NCI-H1436 (cell line): ENCODE results near the gene OSCP1.
"Not testable (repeated sequence)": the region's sequence is repeated elsewhere in the genome, so short reads cannot be mapped to it uniquely, and the experiment has no call there.

Source experiments
- DNase-seq: peaks from one replicate; lab custom pipeline; 2025; lab: John Stamatoyannopoulos, UW

OSCP1 gene

DNA sequence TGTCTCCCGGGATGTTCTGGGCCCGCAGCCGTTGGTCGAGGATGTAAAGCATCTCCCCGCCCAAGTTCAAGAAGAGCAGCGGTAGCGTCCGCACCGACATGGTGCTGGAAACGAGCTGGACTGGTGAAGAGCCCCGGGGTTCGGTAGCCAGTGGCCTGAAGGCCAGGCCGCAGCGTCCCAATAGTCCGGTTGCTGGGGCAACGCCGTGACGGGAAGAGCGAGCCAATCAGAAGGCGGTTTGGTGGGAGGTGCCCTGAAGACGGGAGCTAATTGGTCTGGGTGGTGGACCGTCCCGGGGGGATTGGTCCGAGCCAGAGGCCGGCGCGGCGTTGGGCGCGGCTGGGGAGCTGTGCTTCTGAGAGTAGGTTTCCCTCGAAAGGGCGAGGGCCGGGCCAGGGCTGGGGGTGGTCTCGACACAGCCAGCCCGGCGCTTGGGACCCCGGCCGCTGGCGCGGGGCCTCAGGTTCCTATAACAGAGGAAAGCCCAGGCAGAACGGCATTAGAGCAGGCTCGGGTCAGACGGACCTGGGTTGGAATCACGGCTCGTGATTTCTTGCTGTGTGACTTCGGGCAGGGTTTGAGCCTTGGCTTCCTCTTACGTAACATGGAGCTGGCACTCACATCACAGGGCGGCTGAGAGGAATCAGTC, at the start of gene OSCP1:
TSS of gene OSCP1 (minus strand) at position 182 of the 649 bp plus-strand sequence. CDS start at position 100, 82 bp downstream.
- DNase-seq: peak; percentile 94

GRCh38 chr1:36497207-36497606, 47.0 kb upstream of the OSCP1 start:
- DNase-seq: no peak

DNA sequence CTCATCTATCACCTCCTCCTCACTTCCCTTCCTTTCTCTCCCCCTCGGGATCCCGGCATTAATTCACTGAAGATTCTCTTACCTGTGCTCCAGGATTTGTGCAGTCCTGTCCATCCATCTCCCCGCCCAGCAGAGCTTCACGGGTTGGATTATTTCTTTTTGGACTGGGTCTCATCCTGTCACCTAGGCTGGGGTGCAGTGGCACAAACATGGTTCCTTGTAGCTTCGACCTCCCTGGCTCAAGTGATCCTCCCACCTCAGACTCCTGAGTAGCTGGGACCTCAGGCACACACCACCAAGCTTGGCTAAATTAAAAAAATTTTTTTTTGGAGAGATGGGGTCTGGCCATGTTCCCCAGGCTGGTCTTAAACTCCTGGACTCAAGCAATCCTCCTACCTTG, 44.7 kb upstream of the OSCP1 start:
- DNase-seq: no peak

DNA sequence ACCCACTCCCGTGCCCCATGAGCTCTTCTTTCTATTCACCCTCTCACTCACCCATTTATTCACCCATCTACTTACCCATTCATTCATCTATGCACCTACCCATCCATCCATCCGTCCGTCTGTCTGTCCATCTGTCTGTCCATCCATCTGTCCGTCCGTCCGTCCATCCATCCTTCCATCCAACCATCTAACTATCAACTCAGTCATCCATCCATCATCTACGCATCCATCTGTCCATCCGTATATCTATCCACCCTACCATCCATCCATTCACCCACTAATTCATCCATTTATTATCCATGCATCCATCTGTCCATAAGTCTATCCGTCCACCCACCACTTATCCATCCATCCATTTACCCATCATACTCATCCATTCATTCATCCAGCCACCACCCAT, 43.3 kb upstream of the OSCP1 start:
- DNase-seq: no peak

DNA sequence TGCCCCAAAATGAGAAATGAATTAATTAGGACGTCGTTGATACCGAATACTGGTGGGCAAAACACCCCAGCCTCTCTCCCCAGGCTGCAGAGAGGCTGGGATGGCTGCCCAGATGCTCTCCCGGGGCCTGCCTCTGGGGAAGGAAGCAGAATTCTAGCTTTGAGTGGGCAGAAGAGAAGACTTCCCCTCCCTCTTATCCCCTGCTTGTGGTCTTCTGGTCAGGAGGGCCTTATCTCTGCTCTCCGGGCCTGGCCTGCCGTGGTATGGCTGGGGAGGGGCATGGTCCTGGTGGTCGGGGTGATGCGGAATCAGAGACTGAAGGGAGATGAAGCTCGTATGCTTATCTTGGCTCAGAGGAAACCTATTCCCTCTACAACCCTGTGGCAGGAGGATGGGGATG, 42.2 kb upstream of the OSCP1 start:
- DNase-seq: no peak

GRCh38 chr1:36489258-36490051, 39.2 kb upstream of the OSCP1 start:
- DNase-seq: not testable (repeated sequence)

DNA sequence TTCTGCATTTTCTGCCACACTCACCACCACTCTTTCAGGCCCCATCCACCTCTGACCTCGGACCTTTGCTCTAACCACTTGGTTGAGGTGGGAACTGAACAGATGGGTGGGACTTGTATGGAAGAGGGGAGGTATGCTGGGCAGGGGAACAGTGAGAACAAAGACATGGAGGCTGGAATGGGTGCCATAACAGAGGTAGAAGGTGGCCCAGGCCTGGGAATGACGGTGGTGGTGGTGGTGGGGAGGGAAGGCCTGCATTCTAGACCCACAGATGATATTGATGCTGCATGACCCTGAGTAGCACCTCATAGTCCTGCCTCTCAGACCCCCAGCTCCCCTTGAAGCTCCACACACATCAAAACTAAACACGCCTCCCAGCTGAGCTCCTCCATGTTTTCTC, 37.7 kb upstream of the OSCP1 start:
- DNase-seq: no peak

GRCh38 chr1:36487336-36487725, 37.1 kb upstream of the OSCP1 start:
- DNase-seq: not testable (repeated sequence)

GRCh38 chr1:36486439-36487335, 36.4 kb upstream of the OSCP1 start:
- no peak for DNase-seq

- DNase-seq: no peak
Observed at GRCh38 chr1:36486093-36486438, 35.8 kb upstream of the OSCP1 start.

DNA sequence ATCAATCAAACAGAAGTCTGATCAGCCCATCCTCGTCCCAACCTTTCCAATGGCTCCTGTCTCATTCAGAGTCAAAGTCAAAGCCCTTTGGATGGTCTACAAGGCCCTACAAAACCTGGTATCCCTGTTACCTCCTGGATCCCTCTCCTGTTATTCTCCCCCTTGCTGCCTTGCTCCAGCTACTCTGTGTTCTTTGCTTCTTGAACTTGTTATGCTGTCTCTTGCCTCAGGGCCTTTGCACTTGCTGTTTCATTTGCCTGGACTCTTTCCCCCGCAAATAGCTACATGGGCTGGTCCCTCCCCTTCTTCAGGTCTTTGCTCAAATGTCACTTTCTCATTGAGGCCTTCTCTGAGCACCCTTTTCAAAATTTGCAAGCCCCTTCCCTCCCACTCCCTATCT, 33.8 kb upstream of the OSCP1 start:
- no peak for DNase-seq

GRCh38 chr1:36482724-36483388, 32.6 kb upstream of the OSCP1 start, which contains the start of gene CSF3R:
Gene CSF3R (minus strand): TSS chr1:36482913. CDS start chr1:36479496, 3,417 bp downstream.
- DNase-seq: no peak

GRCh38 chr1:36481771-36482723, 31.8 kb upstream of the OSCP1 start:
- DNase-seq: no peak

- DNase-seq: no peak
Observed at GRCh38 chr1:36481091-36481490, 30.8 kb upstream of the OSCP1 start.

DNA sequence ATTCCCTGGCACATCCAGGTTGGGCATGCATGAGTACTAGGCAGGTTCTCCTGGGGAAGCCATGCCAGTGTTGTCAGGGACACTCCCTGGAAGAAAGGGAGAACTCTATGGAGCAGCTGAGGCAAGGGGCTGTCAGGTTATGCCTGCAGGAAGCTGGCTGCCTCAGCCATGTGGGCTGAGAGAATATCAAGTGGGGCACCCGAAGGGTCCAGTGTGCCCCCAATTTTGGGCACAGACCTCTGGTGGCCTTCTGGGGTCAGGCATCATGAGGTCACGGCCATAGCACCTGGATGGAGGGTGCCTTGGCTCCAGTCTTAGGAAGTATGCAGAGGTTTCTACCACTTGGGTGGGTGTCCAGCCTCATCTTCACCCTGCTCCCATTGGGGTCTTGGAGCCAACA, 29.9 kb upstream of the OSCP1 start:
- no peak for DNase-seq

DNA sequence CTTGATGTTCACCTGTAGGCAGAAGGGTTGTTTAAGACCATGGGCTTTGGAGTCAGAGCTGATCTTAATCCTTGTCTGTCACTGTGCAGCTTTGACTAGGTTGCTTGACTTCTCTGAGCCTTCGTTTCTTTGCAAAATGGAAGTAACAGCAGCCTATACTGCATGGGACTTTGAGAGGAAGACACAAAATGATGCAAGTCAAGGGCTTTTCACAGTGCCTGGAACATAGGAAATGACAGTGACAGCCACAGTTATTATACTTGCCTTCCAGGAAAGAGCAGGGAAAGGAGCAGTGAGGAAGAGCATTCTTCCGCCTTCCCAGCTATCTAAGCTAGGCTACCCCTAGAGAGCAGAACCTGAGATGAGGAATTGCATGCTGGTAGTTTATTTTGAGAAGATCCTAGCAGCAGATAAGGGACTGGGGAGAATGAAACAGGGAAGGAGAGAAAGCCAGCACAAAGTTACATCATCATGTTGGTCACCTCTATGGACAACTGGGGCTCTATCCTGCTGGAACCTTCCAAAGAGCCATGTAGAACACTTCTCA, 29.3 kb upstream of the OSCP1 start:
- DNase-seq: no peak

GRCh38 chr1:36477615-36478014, 27.4 kb upstream of the OSCP1 start:
- not testable (repeated sequence) for DNase-seq

DNA sequence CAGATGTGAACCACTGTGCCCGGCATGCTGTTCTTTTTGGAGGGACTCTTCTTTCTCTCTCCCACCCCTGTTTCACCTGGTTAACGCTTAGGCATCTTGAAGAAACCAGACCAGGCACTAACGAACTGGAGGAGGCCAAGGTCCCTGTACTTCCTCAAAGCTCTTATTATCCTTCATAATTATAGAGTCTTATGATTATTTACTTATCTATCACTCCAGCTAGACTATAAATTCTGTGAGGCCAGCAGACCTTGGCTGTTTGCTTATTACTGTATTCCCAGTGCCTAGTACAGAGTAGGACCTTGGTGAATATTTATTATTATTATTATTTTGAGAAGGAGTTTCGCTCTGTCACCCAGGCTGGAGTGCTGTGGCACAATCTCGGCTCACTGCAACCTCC, 26.7 kb upstream of the OSCP1 start:
- no peak for DNase-seq

DNA sequence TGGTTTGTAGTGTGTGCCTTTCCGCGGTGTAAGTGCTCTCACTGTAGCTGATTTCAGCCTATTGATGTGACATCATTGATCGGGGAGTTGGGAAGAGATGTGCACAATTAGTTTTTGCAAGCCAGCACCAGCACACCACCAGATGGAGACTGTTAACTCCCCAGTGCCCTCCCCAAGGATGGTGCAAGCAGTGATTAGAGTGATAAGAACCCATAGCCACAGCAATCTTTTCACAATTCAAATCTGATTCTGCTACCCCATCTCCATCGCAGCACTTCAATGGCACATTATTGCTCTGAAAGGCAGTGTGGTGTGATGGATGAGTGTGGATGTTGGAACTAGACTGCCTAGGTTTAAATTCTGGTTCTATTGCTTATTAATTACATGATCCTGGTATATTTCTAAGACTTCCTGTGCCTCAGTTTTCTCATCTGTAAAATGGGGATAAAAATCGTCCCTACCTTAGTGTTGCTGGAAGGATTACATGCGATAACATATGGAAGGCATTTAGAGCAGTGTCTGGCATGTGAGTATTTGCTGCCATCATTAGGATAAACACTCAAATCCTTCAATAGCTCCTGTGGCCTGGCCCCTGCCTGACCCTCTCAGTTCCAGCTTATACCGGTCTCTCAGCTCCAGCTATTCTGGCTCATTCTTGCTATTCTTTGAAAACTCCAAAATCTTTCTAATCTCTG, 25.8 kb upstream of the OSCP1 start:
- DNase-seq: no peak

- no peak for DNase-seq
Observed at GRCh38 chr1:36475341-36475740, 25.1 kb upstream of the OSCP1 start.
